Trophoblast cell (in vitro differentiated cells and primary cell): ENCODE data around the gene CLEC5A.

Experiments used
- DNase-seq, 2 donors: peaks; one replicate each; pipeline ENCODE4 v3.0.0-alpha.2; 2016
- H2AFZ ChIP-seq: 2 replicates; pipeline ENCODE4 v1.6.1; 2013; ENCODE audit warnings: low read length, moderate library complexity, mild to moderate bottlenecking; ENCODE audit not compliant: insufficient read depth, poor library complexity
- H2AK5ac ChIP-seq: 2 replicates; pipeline ENCODE4 v1.6.1; 2013; ENCODE audit warnings: mild to moderate bottlenecking, low read length
- H2BK120ac ChIP-seq: 2 replicates; pipeline ENCODE4 v1.6.1; 2013; ENCODE audit warnings: low read length, mild to moderate bottlenecking, moderate library complexity; ENCODE audit not compliant: insufficient read depth, poor library complexity
- H2BK12ac ChIP-seq: 2 replicates; pipeline ENCODE4 v1.6.1; 2013; ENCODE audit warnings: mild to moderate bottlenecking, low read length, moderate library complexity
- H2BK5ac ChIP-seq: 2 replicates; pipeline ENCODE4 v1.6.1; 2013; ENCODE audit warnings: low read length, low read depth, moderate library complexity, mild to moderate bottlenecking; ENCODE audit not compliant: poor library complexity
- H3K14ac ChIP-seq: 2 replicates; pipeline ENCODE4 v1.6.1; 2013; ENCODE audit warnings: mild to moderate bottlenecking, low read length
- H3K18ac ChIP-seq: 2 replicates; pipeline ENCODE4 v1.6.1; 2013; ENCODE audit warnings: mild to moderate bottlenecking, low read length
- H3K23ac ChIP-seq: 2 replicates; pipeline ENCODE4 v1.6.1; 2013; ENCODE audit warnings: low read length
- H3K27ac ChIP-seq: 2 replicates; pipeline ENCODE4 v1.5.1; 2013; ENCODE audit warnings: low read depth, mild to moderate bottlenecking, inconsistent platforms, low read length, moderate library complexity
- H3K27me3 ChIP-seq: 2 replicates; pipeline ENCODE4 v1.6.1; 2013; ENCODE audit warnings: inconsistent platforms, mild to moderate bottlenecking, low read length, moderate library complexity; ENCODE audit not compliant: insufficient read depth
- H3K36me3 ChIP-seq, 2 experiments: 1 replicate in 1 of 2; 2 replicates in 1 of 2; pipeline ENCODE4 v1.6.1; 2013; ENCODE audit warnings: low read length in 2 of 2, mild to moderate bottlenecking in 2 of 2, moderate library complexity in 1 of 2; ENCODE audit not compliant: insufficient read depth in 2 of 2, control insufficient read depth in 1 of 2
- H3K4ac ChIP-seq: 2 replicates; pipeline ENCODE4 v1.6.1; 2013; ENCODE audit warnings: low read depth, mild to moderate bottlenecking, low read length, moderate library complexity
- H3K4me1 ChIP-seq, 2 experiments: 1 replicate in 1 of 2; 2 replicates in 1 of 2; pipeline ENCODE4 v1.6.1; 2013; ENCODE audit warnings: low read length in 2 of 2, mild to moderate bottlenecking in 2 of 2, moderate library complexity in 1 of 2; ENCODE audit not compliant: insufficient read depth in 2 of 2, control insufficient read depth in 1 of 2
- H3K4me2 ChIP-seq: 2 replicates; pipeline ENCODE4 v1.6.1; 2013; ENCODE audit warnings: inconsistent platforms, mild to moderate bottlenecking, low read length, moderate library complexity
- H3K4me3 ChIP-seq: 2 replicates; pipeline ENCODE4 v1.5.1; 2013; ENCODE audit warnings: mild to moderate bottlenecking, low read depth, low read length, inconsistent platforms
- H3K79me1 ChIP-seq: one replicate; pipeline ENCODE4 v1.6.1; 2013; ENCODE audit warnings: low read length
- H3K79me2 ChIP-seq: 2 replicates; pipeline ENCODE4 v1.6.1; 2013; ENCODE audit warnings: low read length, mild to moderate bottlenecking; ENCODE audit not compliant: control insufficient read depth, insufficient read depth, poor library complexity
- H3K9ac ChIP-seq: 2 replicates; pipeline ENCODE4 v1.6.1; 2013; ENCODE audit warnings: mild to moderate bottlenecking, low read length
- H3K9me3 ChIP-seq: 2 replicates; pipeline ENCODE4 v1.6.1; 2013; ENCODE audit warnings: low read depth, mild to moderate bottlenecking, control low read depth, inconsistent platforms, low read length; ENCODE audit not compliant: insufficient read depth
- H4K12ac ChIP-seq: 2 replicates; pipeline ENCODE4 v1.6.1; 2013; ENCODE audit warnings: low read depth, mild to moderate bottlenecking, low read length, moderate library complexity
- H4K8ac ChIP-seq: 2 replicates; pipeline ENCODE4 v1.6.1; 2013; ENCODE audit warnings: low read depth, mild to moderate bottlenecking, low read length, moderate library complexity
- H4K91ac ChIP-seq: one replicate; pipeline ENCODE4 v1.6.1; 2013; ENCODE audit warnings: low read depth, mild to moderate bottlenecking, low read length, moderate library complexity
- WGBS: extraction: QIAGEN DNeasy Blood & Tissue Kit; methylation state at CpG from one replicate; pipeline ENCODE4 v1.1.7; 2013; ENCODE audit warnings: missing lambda C conversion rate; ENCODE audit not compliant: insufficient read length, insufficient coverage; ENCODE audit errors: extremely low coverage; 5-methylcytosine and 5-hydroxymethylcytosine counted together

CLEC5A gene

DNA sequence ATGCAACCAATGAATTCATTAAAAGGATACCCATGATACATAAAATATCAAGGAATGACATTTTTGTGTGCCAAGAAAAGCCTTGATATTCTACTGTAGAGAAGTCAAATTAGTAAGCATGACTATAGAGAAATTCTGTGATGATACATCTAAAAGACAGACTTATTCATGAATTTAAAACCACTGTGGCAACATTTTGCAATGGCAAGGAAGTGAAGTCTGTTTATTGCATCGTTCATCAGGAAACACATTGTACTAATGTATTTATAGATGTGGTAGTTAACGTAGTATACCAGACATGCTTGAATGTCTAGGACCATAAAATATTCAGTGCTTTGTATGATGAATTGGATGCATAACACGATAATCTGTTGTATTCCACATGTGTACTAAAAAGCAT, 9.3 kb upstream of the CLEC5A start:
- Histone ChIP-seq H3K27me3 (no peaks in the 10 kb centered on the region), H3K9ac (no peak overlapping the region), H2BK5ac (no peak overlapping the region), H3K27ac (no peak overlapping the region), H2BK120ac (no peak overlapping the region), H3K4me3 (no peak overlapping the region), H3K9me3 (no peaks in the 10 kb centered on the region), H3K14ac (no peak overlapping the region), H3K79me1 (no peaks in the 10 kb centered on the region), H3K4ac (no peak overlapping the region), H3K23ac (no peak overlapping the region), H3K4me1 (no peaks in the 10 kb centered on the region), H3K4me2 (no peak overlapping the region), H3K79me2 (no peaks in the 10 kb centered on the region), H4K8ac (no peak overlapping the region), H3K18ac (no peak overlapping the region), H2BK12ac (no peak overlapping the region), H4K91ac (no peak overlapping the region), H2AFZ (no peak overlapping the region), H4K12ac (no peak overlapping the region), H2AK5ac (no peak overlapping the region), H3K36me3 (no peaks in the 10 kb centered on the region)
- no peak for DNase-seq
- WGBS: no CpG with 5 or more reads among the region's 3 CpGs

DNA sequence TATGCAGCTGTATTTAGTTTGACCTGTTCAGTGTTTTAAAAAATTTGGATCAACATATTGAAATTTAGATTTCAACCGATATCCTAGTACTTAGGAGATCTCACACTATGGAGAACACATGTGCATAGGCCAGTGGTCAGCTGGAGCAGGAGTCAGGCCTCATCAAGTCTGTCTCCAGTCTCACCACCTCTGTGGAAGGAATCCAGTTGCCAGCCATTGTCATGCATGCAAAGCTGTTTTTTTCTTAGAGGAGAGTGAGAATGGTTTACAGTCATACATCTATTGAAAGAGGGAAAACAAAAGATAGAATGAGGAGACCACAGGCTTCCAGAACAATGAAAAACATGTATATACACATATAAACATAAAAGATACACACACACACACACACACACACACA, 7.6 kb upstream of the CLEC5A start:
- Histone ChIP-seq H3K23ac (no peak overlapping the region), H3K14ac (no peak overlapping the region), H4K91ac (no peak overlapping the region), H3K18ac (no peak overlapping the region), H2AK5ac (no peak overlapping the region), H3K4me3 (no peak overlapping the region), H3K27ac (no peak overlapping the region), H4K12ac (no peak overlapping the region), H3K4me2 (no peak overlapping the region), H3K4me1 (no peaks in the 10 kb centered on the region), H2BK12ac (no peak overlapping the region), H4K8ac (no peak overlapping the region), H2BK5ac (no peak overlapping the region), H2AFZ (no peak overlapping the region), H3K27me3 (no peaks in the 10 kb centered on the region), H3K36me3 (no peaks in the 10 kb centered on the region), H2BK120ac (no peak overlapping the region), H3K9ac (no peak overlapping the region), H3K79me1 (no peaks in the 10 kb centered on the region), H3K9me3 (no peaks in the 10 kb centered on the region), H3K79me2 (no peaks in the 10 kb centered on the region), H3K4ac (no peak overlapping the region)
- DNase-seq: no peak
- WGBS: no CpG with 5 or more reads among the region's 1 CpG

DNA sequence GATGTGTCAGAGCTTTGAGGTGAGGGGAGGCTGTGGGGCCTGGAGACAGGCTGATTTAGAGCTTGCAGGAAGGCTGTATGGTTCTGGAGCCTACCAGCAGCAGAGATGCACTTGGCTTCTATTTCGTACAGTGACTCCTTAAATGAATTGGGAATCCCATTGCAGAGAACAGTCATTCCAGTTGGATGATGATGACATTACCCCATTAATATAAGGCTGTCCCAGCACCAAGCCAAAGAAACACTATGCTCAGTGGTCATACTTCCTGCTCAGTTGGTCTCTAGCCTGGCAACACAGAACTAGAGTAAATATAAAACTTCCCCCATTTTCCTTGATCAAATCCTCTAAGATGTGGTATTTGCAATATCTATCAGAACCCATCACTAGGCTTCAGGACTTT, 5.7 kb upstream of the CLEC5A start:
- WGBS: no CpG with 5 or more reads among the region's 1 CpG
- Histone ChIP-seq H2BK5ac (no peak overlapping the region), H3K14ac (no peak overlapping the region), H3K79me1 (no peaks in the 10 kb centered on the region), H3K4me1 (no peaks in the 10 kb centered on the region), H3K4me2 (no peak overlapping the region), H3K9ac (no peak overlapping the region), H3K18ac (no peak overlapping the region), H4K91ac (no peak overlapping the region), H3K36me3 (no peaks in the 10 kb centered on the region), H2AK5ac (no peak overlapping the region), H3K79me2 (no peaks in the 10 kb centered on the region), H2BK12ac (no peak overlapping the region), H3K27ac (no peak overlapping the region), H4K8ac (no peak overlapping the region), H3K9me3 (no peaks in the 10 kb centered on the region), H2BK120ac (no peak overlapping the region), H3K27me3 (no peaks in the 10 kb centered on the region), H3K23ac (no peak overlapping the region), H3K4me3 (no peak overlapping the region), H3K4ac (no peak overlapping the region), H2AFZ (no peak overlapping the region), H4K12ac (no peak overlapping the region)
- DNase-seq: no peak

DNA sequence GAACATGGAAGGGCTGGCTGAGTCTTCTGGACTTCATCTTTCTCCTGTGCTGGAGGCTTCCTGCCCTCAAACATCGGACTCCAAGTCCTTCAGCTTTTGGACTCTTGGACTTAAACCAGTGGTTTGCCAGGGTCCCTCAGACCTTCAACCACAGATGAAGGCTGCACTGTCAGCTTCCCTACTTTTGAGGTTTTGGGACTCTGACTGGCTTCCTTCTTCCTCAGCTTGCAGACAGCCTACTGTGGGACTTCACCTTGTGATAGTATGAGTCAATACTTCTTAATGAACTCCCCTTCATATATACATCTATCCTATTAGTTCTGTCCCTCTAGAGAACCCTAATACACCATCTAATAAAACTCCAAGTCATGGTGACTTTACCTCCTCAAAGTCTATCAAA, 4.0 kb upstream of the CLEC5A start:
- DNase-seq: no peak
- no peak overlapping the region for H2AK5ac ChIP-seq
- WGBS: no CpG with 5 or more reads among the region's 1 CpG

More for the DNA sequence above, 4.0 kb upstream of the CLEC5A start:
- Histone ChIP-seq H3K27ac (no peak overlapping the region), H2BK12ac (no peak overlapping the region), H2BK120ac (no peak overlapping the region), H3K79me2 (no peaks in the 10 kb centered on the region), H3K4me2 (no peak overlapping the region), H4K91ac (no peak overlapping the region), H4K12ac (no peak overlapping the region), H3K36me3 (no peaks in the 10 kb centered on the region), H3K9ac (no peak overlapping the region), H3K4ac (no peak overlapping the region), H3K4me1 (no peaks in the 10 kb centered on the region), H3K18ac (no peak overlapping the region), H4K8ac (no peak overlapping the region), H3K9me3 (no peaks in the 10 kb centered on the region), H3K4me3 (no peak overlapping the region), H3K27me3 (no peaks in the 10 kb centered on the region), H3K14ac (no peak overlapping the region), H2AFZ (no peak overlapping the region), H2BK5ac (no peak overlapping the region), H3K23ac (no peak overlapping the region), H3K79me1 (no peaks in the 10 kb centered on the region)
